LNCAP (cell line): Measurements from ENCODE around the gene ME2.

ENCODE experiments used
- TF ChIP-seq, protein P1 (sequence below): fragments of 450-650 bp; IDR thresholded peaks from 2 replicates; pipeline ENCODE4 v1.5.1; 2017; ENCODE audit warnings: mild to moderate bottlenecking

Gene ME2

DNA sequence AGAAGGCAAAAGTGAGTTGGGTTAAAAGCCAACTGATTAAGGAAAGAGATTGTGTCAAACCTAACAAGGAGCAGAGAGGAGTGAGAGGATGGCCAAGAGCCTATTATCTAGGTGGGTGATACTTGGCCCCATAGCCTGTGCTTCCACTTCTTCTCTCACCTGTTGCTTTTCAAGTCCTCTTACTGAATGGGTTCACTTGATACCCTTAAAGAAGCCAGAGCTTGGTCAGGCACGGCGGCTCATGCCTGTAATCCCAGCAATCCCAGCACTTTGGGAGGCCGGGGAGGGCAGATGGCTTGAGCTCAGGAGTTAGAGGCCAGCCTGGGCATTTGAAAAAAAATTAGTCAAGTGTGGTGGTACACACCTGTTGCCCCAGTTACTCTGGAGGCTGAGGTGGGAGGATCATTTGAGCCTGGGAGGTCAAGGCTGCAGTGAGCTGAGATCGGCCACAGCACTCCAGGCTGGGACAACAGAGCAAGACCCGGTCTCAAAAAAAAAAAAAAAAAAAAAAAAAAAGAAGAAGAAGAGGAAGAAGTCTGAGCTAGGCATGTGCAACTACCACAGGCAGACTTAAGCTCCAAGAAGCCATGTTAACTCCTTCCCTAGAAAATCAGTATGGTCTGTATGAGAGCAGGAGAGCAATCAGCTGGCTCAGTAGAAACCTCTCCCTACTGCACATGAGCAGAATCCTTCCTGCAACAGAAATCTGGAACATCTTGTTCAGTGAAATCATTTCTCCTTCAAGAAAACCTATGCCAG is 28.4 kb upstream of the ME2 start:
- TF ChIP-seq, protein P1, sequence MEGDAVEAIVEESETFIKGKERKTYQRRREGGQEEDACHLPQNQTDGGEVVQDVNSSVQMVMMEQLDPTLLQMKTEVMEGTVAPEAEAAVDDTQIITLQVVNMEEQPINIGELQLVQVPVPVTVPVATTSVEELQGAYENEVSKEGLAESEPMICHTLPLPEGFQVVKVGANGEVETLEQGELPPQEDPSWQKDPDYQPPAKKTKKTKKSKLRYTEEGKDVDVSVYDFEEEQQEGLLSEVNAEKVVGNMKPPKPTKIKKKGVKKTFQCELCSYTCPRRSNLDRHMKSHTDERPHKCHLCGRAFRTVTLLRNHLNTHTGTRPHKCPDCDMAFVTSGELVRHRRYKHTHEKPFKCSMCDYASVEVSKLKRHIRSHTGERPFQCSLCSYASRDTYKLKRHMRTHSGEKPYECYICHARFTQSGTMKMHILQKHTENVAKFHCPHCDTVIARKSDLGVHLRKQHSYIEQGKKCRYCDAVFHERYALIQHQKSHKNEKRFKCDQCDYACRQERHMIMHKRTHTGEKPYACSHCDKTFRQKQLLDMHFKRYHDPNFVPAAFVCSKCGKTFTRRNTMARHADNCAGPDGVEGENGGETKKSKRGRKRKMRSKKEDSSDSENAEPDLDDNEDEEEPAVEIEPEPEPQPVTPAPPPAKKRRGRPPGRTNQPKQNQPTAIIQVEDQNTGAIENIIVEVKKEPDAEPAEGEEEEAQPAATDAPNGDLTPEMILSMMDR: no peak

DNA sequence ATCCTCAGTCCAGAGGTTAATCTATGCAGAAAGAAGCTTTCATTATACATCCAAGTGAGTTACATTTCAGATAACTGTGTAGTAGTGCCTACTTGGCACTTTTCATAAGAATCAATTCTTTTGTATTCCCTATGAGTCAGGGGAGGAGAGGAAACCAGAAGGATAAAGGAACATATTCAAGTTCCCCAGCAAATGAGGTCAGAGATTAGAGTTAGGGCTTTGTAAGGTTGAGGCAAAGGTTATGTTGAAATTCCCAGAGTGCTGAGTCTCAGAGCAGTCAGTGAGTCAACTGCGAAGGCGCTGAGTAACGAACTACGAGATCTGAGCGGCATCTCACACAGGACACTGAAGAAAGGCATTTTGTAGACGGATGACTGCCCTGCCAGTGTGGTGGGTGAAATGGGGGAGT is 25.1 kb upstream of the ME2 start:
- TF ChIP-seq, protein P1: no peak

DNA sequence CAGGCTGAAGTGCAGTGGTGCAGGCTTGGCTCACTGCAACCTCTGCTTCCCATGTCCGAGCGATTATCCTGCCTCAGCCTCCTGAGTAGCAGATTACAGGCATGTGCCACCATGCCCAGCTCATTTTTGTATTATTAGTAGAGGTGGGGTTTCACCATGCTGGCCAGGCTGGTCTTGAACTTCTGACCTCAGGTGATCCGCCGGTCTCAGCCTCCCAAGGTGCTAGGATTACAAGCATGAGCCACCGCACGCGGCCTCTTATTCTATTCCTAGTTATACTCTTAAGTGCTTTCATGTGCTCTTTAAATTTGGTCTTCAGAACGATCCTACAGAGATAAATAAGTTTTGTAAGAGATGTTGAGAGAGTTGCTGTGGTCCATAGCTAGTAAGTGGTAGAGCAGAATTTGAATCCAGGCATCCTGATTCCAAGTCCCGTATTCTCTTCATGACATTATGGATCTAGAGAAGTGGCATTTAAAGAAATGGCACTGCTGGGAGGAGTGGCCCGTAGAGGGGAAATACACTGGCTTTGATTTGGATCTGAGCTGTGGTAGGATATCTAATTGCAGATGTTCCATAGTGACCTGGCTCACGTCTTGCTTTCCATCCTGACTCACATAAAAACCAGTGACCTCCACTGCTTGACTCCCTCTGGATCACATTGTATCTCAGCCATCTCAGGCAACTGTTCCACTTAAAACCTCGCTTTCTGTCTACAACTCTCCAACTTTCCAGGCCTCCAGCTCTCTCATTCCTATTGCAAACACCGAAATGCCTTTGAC is 22.8 kb upstream of the ME2 start:
- TF ChIP-seq, protein P1: no peak

DNA sequence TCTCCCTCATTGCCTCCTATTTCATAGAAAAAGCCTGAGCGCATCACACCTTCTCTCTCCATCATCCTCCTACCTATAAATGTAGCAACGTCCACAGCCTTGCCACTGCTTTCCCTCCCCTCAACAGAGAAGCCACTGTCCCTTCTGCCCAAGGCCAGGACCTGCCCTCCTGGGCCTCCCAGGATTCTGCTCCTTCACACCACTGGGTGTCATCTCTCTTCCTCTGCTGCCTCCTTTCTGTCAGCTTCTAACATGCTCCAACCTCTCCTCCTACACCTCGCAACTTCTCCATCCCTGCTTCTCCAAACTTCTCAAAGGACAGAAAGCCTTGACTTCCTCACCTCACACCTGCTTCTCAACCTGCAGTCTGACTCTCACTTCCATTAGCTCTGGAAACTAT is 21.2 kb upstream of the ME2 start:
- TF ChIP-seq, protein P1: no peak

DNA sequence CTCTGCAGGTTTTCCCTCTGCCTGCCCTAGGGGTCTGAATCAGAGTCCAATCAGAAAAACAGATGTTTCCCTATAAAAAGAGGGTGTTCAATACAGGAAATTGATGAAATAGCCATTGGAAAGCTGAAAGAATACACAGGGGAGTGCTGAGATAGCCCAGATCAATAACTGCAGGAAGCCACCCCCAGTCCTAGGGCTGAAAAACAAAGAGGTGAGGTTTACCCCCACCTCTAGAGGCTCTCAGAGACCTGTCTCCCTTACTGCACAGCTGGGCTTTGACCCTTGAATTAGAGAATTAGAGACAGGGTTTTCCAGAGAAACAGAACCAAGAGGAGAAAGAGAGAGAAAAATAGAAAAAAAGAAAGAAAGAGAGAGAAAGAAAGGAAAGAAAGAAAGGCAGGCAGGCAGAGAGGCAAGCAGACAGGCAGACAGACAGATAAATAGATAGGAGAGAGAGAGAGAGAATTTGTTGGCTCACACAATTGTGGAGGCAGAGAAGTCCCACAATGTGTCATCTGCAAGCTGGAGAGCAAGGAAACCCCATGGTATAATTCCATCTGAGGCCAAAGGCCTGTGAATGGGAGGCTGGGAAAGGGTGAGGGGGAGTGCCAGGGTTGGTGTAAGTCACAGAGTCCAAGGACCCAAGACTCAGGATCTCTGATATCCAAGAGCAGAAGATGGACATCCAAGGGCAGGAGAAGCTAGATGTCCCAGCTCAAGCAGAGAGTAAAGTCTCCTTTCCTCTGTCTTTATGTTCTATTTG is 18.9 kb upstream of the ME2 start:
- TF ChIP-seq, protein P1: no peak

DNA sequence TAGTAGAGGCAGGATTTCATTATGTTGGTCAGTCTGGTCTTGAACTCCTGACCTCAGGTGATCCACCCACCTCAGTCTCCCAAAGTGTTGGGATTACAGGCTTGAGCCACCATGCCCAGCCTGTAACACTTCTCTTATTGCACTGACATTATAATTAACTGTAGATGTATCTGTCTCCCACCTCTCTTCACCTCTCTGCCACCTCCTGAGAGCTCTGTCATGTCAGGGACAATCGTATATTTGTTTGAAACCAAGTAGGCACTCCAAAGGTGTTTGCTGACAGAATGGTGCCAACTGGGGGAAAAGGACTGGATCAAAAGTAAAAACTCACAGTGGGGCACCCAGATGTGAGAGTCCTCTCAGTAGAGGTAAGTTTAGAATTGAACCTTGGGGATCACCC is 17.3 kb upstream of the ME2 start:
- TF ChIP-seq, protein P1: no peak

DNA sequence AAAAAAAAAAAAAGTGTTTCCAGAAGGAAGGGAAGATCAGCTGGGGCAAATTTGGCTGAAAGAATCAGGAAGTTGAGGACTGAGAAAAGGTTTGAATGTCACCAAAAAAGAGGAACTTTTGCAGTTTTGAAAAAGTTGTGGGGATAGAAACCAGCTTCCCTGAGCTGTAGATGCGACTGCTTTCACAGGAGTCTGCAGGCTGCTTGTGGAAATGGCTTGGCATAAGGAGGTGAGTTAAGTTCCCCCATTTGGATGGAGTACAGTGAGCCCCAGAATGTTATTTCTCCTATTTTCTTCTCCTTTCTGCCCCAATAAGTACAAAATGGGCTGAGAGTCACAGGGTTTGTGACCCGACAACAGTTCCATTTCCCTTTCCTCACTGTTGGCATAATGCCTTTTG is 16.5 kb upstream of the ME2 start:
- TF ChIP-seq, protein P1: no peak
